HG02870 (cell line): Measurements from ENCODE around the gene CNKSR2.

Source experiments
- ATAC-seq: cut with Tn5 transposase; IDR thresholded peaks from one replicate; pipeline ENCODE4 v1.9.1; 2021; ENCODE audit warnings: mild to moderate bottlenecking, moderate library complexity; ENCODE audit not compliant: unreplicated experiment

CNKSR2 gene

GRCh38 chrX:21662761-21663160, 288.5 kb downstream of the CNKSR2 start:
- no peak for ATAC-seq

- ATAC-seq, result no peak
Measured at GRCh38 chrX:21666252-21666651, 292.0 kb downstream of the CNKSR2 start.

- no peak for ATAC-seq
Measured at GRCh38 chrX:21666679-21667078, 292.5 kb downstream of the CNKSR2 start.

- no peak for ATAC-seq
Measured at GRCh38 chrX:21674430-21675186, 300.4 kb downstream of the CNKSR2 start.

GRCh38 chrX:21675931-21676330, 301.7 kb downstream of the CNKSR2 start:
- no peak for ATAC-seq

- ATAC-seq, result no peak
Measured at GRCh38 chrX:21678048-21678612, 303.9 kb downstream of the CNKSR2 start.

GRCh38 chrX:21683941-21684340, 309.7 kb downstream of the CNKSR2 start:
- no peak for ATAC-seq

GRCh38 chrX:21691512-21692018, 317.3 kb downstream of the CNKSR2 start:
- ATAC-seq, result no peak

GRCh38 chrX:21698272-21698671, 324.1 kb downstream of the CNKSR2 start:
- ATAC-seq, result no peak

- no peak for ATAC-seq
Measured at GRCh38 chrX:21699136-21699535, 324.9 kb downstream of the CNKSR2 start.

GRCh38 chrX:21700275-21700674, 326.1 kb downstream of the CNKSR2 start:
- no peak for ATAC-seq

GRCh38 chrX:21700967-21701366, 326.7 kb downstream of the CNKSR2 start:
- no peak for ATAC-seq

- no peak for ATAC-seq
Measured at GRCh38 chrX:21702725-21703124, 328.5 kb downstream of the CNKSR2 start.
